Stimulated activated memory B cell treated with anti-CD40 and anti-IgM and Interleukin-4, amounts not matched to agents 10 μg/mL and 1 μg/mL and 100 μg/mL, for 72 hours (primary cell): ENCODE measurements around the gene TCOF1.

Experiments used
- ATAC-seq: fragments of 150-1000 bp; cut with Tn5 transposase; 2 replicates; pipeline ENCODE4 v1.10.0; 2021
- H3K27ac Mint-ChIP-seq: one replicate; pipeline ENCODE4 v1.8.0; 2022; ENCODE audit warnings: mild to moderate bottlenecking, mixed read lengths
- H3K27me3 Mint-ChIP-seq: one replicate; pipeline ENCODE4 v1.8.0; 2022; ENCODE audit warnings: mixed read lengths
- H3K36me3 Mint-ChIP-seq: one replicate; pipeline ENCODE4 v1.8.0; 2022; ENCODE audit warnings: mixed read lengths
- H3K4me1 Mint-ChIP-seq: one replicate; pipeline ENCODE4 v1.8.0; 2022; ENCODE audit warnings: mixed read lengths
- H3K4me3 Mint-ChIP-seq: one replicate; pipeline ENCODE4 v1.8.0; 2022; ENCODE audit warnings: mild to moderate bottlenecking, moderate library complexity, mixed read lengths
- H3K9me3 Mint-ChIP-seq: one replicate; pipeline ENCODE4 v1.8.0; 2022; ENCODE audit warnings: mixed read lengths

TCOF1 gene

GRCh38 chr5:150320044-150320613, 37.4 kb upstream of the TCOF1 start:
- H3K36me3 Mint-ChIP-seq, result no peaks in the 10 kb centered on the region
- H3K4me1 Mint-ChIP-seq, result no peaks in the 10 kb centered on the region
- H3K4me3 Mint-ChIP-seq, result no peak overlapping the region
- H3K27ac Mint-ChIP-seq, result no peak overlapping the region
- H3K27me3 Mint-ChIP-seq, result peaks cover 14% of the 10 kb centered on the region
- H3K9me3 Mint-ChIP-seq, result peaks cover 6% of the 10 kb centered on the region
- no peak for ATAC-seq

- Mint-ChIP-seq H3K4me3 (no peak overlapping the region), H3K27me3 (peaks cover 19% of the 10 kb centered on the region), H3K4me1 (no peaks in the 10 kb centered on the region), H3K36me3 (no peaks in the 10 kb centered on the region), H3K9me3 (peaks cover 4% of the 10 kb centered on the region), H3K27ac (no peak overlapping the region)
- ATAC-seq, result no peak
Observed at GRCh38 chr5:150321211-150321610, 36.3 kb upstream of the TCOF1 start.

GRCh38 chr5:150321784-150322183, 35.7 kb upstream of the TCOF1 start:
- no peak for ATAC-seq
- Mint-ChIP-seq H3K9me3 (peaks cover 4% of the 10 kb centered on the region), H3K27me3 (peaks cover 19% of the 10 kb centered on the region), H3K27ac (no peak overlapping the region), H3K4me3 (no peak overlapping the region), H3K4me1 (no peaks in the 10 kb centered on the region), H3K36me3 (no peaks in the 10 kb centered on the region)

GRCh38 chr5:150322202-150322601, 35.3 kb upstream of the TCOF1 start:
- Mint-ChIP-seq H3K4me3 (no peak overlapping the region), H3K36me3 (no peaks in the 10 kb centered on the region), H3K4me1 (no peaks in the 10 kb centered on the region), H3K27me3 (peaks cover 19% of the 10 kb centered on the region), H3K9me3 (peaks cover 4% of the 10 kb centered on the region), H3K27ac (no peak overlapping the region)
- ATAC-seq, result no peak

- no peak overlapping the region for H3K4me3 Mint-ChIP-seq
Observed at GRCh38 chr5:150323092-150323491, 34.4 kb upstream of the TCOF1 start.

GRCh38 chr5:150323819-150324218, 33.7 kb upstream of the TCOF1 start:
- H3K9me3 Mint-ChIP-seq, result peaks cover 4% of the 10 kb centered on the region
- no peak for ATAC-seq
- H3K27ac Mint-ChIP-seq, result no peak overlapping the region
- peaks cover 13% of the 10 kb centered on the region for H3K27me3 Mint-ChIP-seq
- H3K36me3 Mint-ChIP-seq, result no peaks in the 10 kb centered on the region
- no peaks in the 10 kb centered on the region for H3K4me1 Mint-ChIP-seq
- H3K4me3 Mint-ChIP-seq, result no peak overlapping the region

More at GRCh38 chr5:150323092-150323491, 34.4 kb upstream of the TCOF1 start:
- Mint-ChIP-seq H3K27me3 (peaks cover 17% of the 10 kb centered on the region), H3K9me3 (peaks cover 4% of the 10 kb centered on the region), H3K36me3 (no peaks in the 10 kb centered on the region), H3K27ac (no peak overlapping the region), H3K4me1 (no peaks in the 10 kb centered on the region)
- ATAC-seq, result no peak

GRCh38 chr5:150325426-150325825, 32.1 kb upstream of the TCOF1 start:
- Mint-ChIP-seq H3K9me3 (peaks cover 4% of the 10 kb centered on the region), H3K4me3 (no peak overlapping the region), H3K27me3 (peaks cover 18% of the 10 kb centered on the region), H3K4me1 (no peaks in the 10 kb centered on the region), H3K36me3 (no peaks in the 10 kb centered on the region), H3K27ac (no peak overlapping the region)
- no peak for ATAC-seq

GRCh38 chr5:150326707-150327106, 30.8 kb upstream of the TCOF1 start:
- H3K36me3 Mint-ChIP-seq, result no peaks in the 10 kb centered on the region
- H3K4me3 Mint-ChIP-seq, result no peak overlapping the region
- no peak for ATAC-seq
- peaks cover 1% of the 10 kb centered on the region for H3K9me3 Mint-ChIP-seq
- H3K27ac Mint-ChIP-seq, result no peak overlapping the region
- H3K27me3 Mint-ChIP-seq, result peaks cover 18% of the 10 kb centered on the region
- H3K4me1 Mint-ChIP-seq, result no peaks in the 10 kb centered on the region

- no peak overlapping the region for H3K4me3 Mint-ChIP-seq
- peaks cover 18% of the 10 kb centered on the region for H3K27me3 Mint-ChIP-seq
- no peaks in the 10 kb centered on the region for H3K9me3 Mint-ChIP-seq
- H3K27ac Mint-ChIP-seq, result no peak overlapping the region
- H3K4me1 Mint-ChIP-seq, result no peaks in the 10 kb centered on the region
- H3K36me3 Mint-ChIP-seq, result no peaks in the 10 kb centered on the region
- ATAC-seq, result no peak
Observed at GRCh38 chr5:150327139-150327538, 30.4 kb upstream of the TCOF1 start.

GRCh38 chr5:150328515-150328914, 29.0 kb upstream of the TCOF1 start:
- no peaks in the 10 kb centered on the region for H3K4me1 Mint-ChIP-seq
- no peaks in the 10 kb centered on the region for H3K36me3 Mint-ChIP-seq
- H3K27me3 Mint-ChIP-seq, result peaks cover 18% of the 10 kb centered on the region
- no peak overlapping the region for H3K4me3 Mint-ChIP-seq
- H3K9me3 Mint-ChIP-seq, result no peaks in the 10 kb centered on the region
- ATAC-seq, result no peak
- H3K27ac Mint-ChIP-seq, result no peak overlapping the region

- H3K4me3 Mint-ChIP-seq, result no peak overlapping the region
- ATAC-seq, result no peak
- no peaks in the 10 kb centered on the region for H3K9me3 Mint-ChIP-seq
- no peak overlapping the region for H3K27ac Mint-ChIP-seq
- peaks cover 18% of the 10 kb centered on the region for H3K27me3 Mint-ChIP-seq
- H3K36me3 Mint-ChIP-seq, result no peaks in the 10 kb centered on the region
- no peaks in the 10 kb centered on the region for H3K4me1 Mint-ChIP-seq
Observed at GRCh38 chr5:150329038-150329437, 28.5 kb upstream of the TCOF1 start.

GRCh38 chr5:150329881-150330876, 27.3 kb upstream of the TCOF1 start:
- ATAC-seq, result no peak
- Mint-ChIP-seq H3K4me3 (no peak overlapping the region), H3K9me3 (no peaks in the 10 kb centered on the region), H3K27ac (no peak overlapping the region), H3K36me3 (no peaks in the 10 kb centered on the region), H3K4me1 (no peaks in the 10 kb centered on the region), H3K27me3 (peaks cover 18% of the 10 kb centered on the region)

- H3K27ac Mint-ChIP-seq, result no peak overlapping the region
- H3K9me3 Mint-ChIP-seq, result no peaks in the 10 kb centered on the region
- no peaks in the 10 kb centered on the region for H3K36me3 Mint-ChIP-seq
- H3K4me3 Mint-ChIP-seq, result no peak overlapping the region
- peaks cover 9% of the 10 kb centered on the region for H3K27me3 Mint-ChIP-seq
- H3K4me1 Mint-ChIP-seq, result no peaks in the 10 kb centered on the region
- no peak for ATAC-seq
Observed at GRCh38 chr5:150333400-150333799, 24.1 kb upstream of the TCOF1 start.

GRCh38 chr5:150335778-150336177, 21.7 kb upstream of the TCOF1 start:
- H3K4me3 Mint-ChIP-seq, result no peak overlapping the region
- H3K27ac Mint-ChIP-seq, result no peak overlapping the region
- no peaks in the 10 kb centered on the region for H3K9me3 Mint-ChIP-seq
- H3K36me3 Mint-ChIP-seq, result no peaks in the 10 kb centered on the region
- H3K27me3 Mint-ChIP-seq, result no peaks in the 10 kb centered on the region
- peaks cover 2% of the 10 kb centered on the region for H3K4me1 Mint-ChIP-seq
- no peak for ATAC-seq

GRCh38 chr5:150338546-150338945, 19.0 kb upstream of the TCOF1 start:
- Mint-ChIP-seq H3K9me3 (peaks cover 4% of the 10 kb centered on the region), H3K36me3 (no peaks in the 10 kb centered on the region), H3K27me3 (no peaks in the 10 kb centered on the region), H3K4me1 (peaks cover 14% of the 10 kb centered on the region), H3K4me3 (no peak overlapping the region), H3K27ac (no peak overlapping the region)
- ATAC-seq, result no peak

- H3K27me3 Mint-ChIP-seq, result no peaks in the 10 kb centered on the region
- peaks cover 14% of the 10 kb centered on the region for H3K4me1 Mint-ChIP-seq
- no peaks in the 10 kb centered on the region for H3K36me3 Mint-ChIP-seq
- H3K9me3 Mint-ChIP-seq, result peaks cover 4% of the 10 kb centered on the region
- H3K27ac Mint-ChIP-seq, result no peak overlapping the region
- ATAC-seq, result no peak
- H3K4me3 Mint-ChIP-seq, result no peak overlapping the region
Observed at GRCh38 chr5:150339165-150339564, 18.3 kb upstream of the TCOF1 start.
